BLaER1 treated with 17β-estradiol and CSF1 and Interleukin-3, amounts not matched to agents 10 nM and 100 nM (cell line): ENCODE results near the gene MBNL2.
"Not testable (repeated sequence)": the region's sequence is repeated elsewhere in the genome, so short reads cannot be mapped to it uniquely, and the experiment has no call there.

Experiments
- H3K27ac ChIP-seq, 11 experiments: shearing (Covaris generic); formaldehyde crosslinking; 2 replicates each; pipeline ENCODE4 v1.8.1; 2022
- H3K27me3 ChIP-seq, 11 experiments: shearing (Covaris generic); formaldehyde crosslinking; 2 replicates each; pipeline ENCODE4 v1.8.1; 2022
- H3K36me3 ChIP-seq, 11 experiments: shearing (Covaris generic); formaldehyde crosslinking; 2 replicates each; pipeline ENCODE4 v1.8.1; 2022
- H3K4me1 ChIP-seq, 10 experiments: shearing (Covaris generic); formaldehyde crosslinking; 2 replicates each; pipeline ENCODE4 v1.8.1; 2022
- H3K4me2 ChIP-seq, 11 experiments: shearing (Covaris generic); formaldehyde crosslinking; 2 replicates each; pipeline ENCODE4 v1.8.1; 2022
- H3K4me3 ChIP-seq, 10 experiments: shearing (Covaris generic); formaldehyde crosslinking; 2 replicates each; pipeline ENCODE4 v1.8.1; 2022
- H3K9ac ChIP-seq, 11 experiments: shearing (Covaris generic); formaldehyde crosslinking; 2 replicates each; pipeline ENCODE4 v1.8.1; 2022
- H3K9me3 ChIP-seq, 11 experiments: shearing (Covaris generic); formaldehyde crosslinking; replicated peaks in 1 of 11; 2 replicates each; pipeline ENCODE4 v1.8.1; 2022
- H4K20me1 ChIP-seq, 11 experiments: shearing (Covaris generic); formaldehyde crosslinking; 2 replicates each; pipeline ENCODE4 v1.8.1; 2022
- Cebpa-rat ChIP-seq, 11 experiments: shearing (Covaris generic); IDR thresholded peaks; 2 replicates each; pipeline ENCODE4 v1.8.1; 2022

Gene MBNL2

DNA sequence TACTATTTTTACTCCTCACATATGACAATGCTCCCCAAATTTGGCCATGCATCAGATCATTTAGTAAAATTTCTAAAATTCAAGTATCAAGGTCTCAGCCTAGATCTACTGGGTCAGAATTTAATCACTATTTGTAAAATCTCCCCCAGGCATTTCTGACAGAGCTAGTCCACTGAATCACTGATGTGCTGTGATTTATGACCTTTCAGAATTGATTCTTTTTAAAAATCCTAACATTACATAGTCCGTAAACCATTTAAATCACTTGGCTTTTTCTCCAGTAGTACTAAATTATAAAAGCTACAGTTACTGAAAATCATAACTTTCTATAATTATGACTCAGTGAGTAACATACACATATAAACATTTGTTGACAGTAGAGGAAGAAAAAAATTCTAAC lies 119.0 kb downstream of the MBNL2 start:
- Histone ChIP-seq H3K9ac (no peak overlapping the region), H3K4me2 (no peak overlapping the region), H3K27me3 (no peaks in the 10 kb centered on the region), H3K9me3 (peaks cover 0 to 4% (median 0%) of the 10 kb centered on the region in 11 experiments; a peak in 1 of 22 replicates), H3K36me3 (peaks cover 10 to 50% (median 34%) of the 10 kb centered on the region in 11 experiments; a peak in 21 of 22 replicates), H3K27ac (no peak overlapping the region), H3K4me3 (no peak overlapping the region), H4K20me1 (peaks cover 0 to 33% (median 0%) of the 10 kb centered on the region in 11 experiments; a peak in 3 of 22 replicates), H3K4me1 (peaks cover 0 to 8% (median 0%) of the 10 kb centered on the region in 10 experiments; a peak in 1 of 20 replicates)
- no peak for TF ChIP-seq Cebpa-rat (IDR thresholded peaks at IDR 0.05)

DNA sequence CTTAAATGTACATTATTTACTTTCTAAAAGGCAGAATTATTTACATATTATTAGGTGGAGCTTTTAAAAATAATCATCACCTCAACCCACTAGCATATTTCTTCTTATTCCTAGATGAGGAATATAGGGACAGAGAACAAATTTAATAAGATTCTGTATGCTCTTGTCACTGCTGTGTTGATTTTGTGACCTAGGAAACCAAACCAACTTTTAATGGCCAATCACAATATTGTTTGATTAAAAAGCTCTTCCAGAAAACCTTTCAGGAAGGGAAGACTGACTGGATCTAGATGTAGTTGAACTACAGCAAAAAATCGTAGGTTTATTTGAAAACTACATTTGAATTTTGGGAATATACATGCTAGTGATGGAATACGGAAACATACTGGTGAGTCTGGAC lies 120.0 kb downstream of the MBNL2 start:
- Histone ChIP-seq H3K9me3 (peaks cover 0 to 4% (median 0%) of the 10 kb centered on the region in 11 experiments; a peak in 1 of 22 replicates), H3K36me3 (peaks cover 14 to 49% (median 34%) of the 10 kb centered on the region in 11 experiments; a peak in 21 of 22 replicates), H4K20me1 (peaks cover 0 to 33% (median 0%) of the 10 kb centered on the region in 11 experiments; a peak in 4 of 22 replicates), H3K4me2 (no peak overlapping the region), H3K27me3 (no peaks in the 10 kb centered on the region), H3K4me1 (peaks cover 0 to 8% (median 0%) of the 10 kb centered on the region in 10 experiments; a peak in 1 of 20 replicates), H3K9ac (no peak overlapping the region), H3K4me3 (no peak overlapping the region), H3K27ac (no peak overlapping the region)
- TF ChIP-seq Cebpa-rat (IDR thresholded peaks at IDR 0.05) = no peak

GRCh38 chr13:97342936-97343335 lies 120.8 kb downstream of the MBNL2 start:
- Histone ChIP-seq H3K4me2 (no peak overlapping the region), H3K4me1 (peaks cover 0 to 8% (median 0%) of the 10 kb centered on the region in 10 experiments; a peak in 1 of 20 replicates), H4K20me1 (peaks cover 0 to 33% (median 0%) of the 10 kb centered on the region in 11 experiments; a peak in 4 of 22 replicates), H3K9ac (no peak overlapping the region), H3K9me3 (peaks cover 0 to 4% (median 0%) of the 10 kb centered on the region in 11 experiments; a peak in 1 of 22 replicates), H3K27ac (no peak overlapping the region), H3K4me3 (no peak overlapping the region), H3K27me3 (no peaks in the 10 kb centered on the region), H3K36me3 (peaks cover 16 to 49% (median 39%) of the 10 kb centered on the region in 11 experiments; a peak in 21 of 22 replicates)
- TF ChIP-seq Cebpa-rat (IDR thresholded peaks at IDR 0.05) = no peak

DNA sequence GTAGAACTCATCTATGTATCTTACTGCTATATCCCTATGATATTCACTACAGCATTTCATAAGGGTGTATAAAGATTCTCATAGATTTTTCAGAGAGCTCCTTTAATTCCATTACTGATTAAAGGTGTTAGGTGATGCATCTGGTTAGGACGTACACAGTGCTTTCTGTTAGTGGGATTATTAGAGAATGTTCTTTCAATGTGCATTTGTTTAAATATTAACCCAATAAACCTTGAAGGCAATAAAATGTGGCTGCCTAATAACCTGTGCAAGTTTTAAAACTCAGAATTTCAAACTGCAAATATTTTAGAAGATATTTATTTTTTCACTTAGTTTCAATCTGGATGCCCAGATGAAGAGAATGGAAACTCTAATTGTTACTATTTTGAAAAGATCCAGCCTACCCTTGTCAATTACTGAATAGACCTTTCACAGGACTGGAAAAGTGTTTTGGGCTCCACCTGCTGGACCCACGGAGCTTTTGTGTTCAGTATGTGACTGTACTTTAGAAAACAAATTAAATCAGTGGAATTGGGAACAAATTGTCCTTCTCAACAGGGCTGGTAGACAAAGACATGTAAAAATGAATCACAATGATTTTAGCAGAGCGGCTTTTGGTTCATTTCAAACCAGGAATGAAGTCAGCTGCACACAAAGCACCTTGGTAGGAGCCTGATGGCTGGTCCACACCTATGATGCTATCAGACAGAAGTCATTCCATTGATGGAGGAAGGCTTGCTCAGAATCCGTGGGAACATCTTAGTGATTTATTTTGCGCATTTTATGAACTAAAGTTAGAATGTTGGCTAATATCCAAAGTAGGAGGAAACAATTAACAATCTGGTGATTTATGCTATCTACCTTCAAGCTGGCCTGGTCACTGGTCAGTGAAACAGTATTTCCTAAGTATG lies 122.4 kb downstream of the MBNL2 start:
- no peak for TF ChIP-seq Cebpa-rat (IDR thresholded peaks at IDR 0.05)
- H3K9ac ChIP-seq = no peak overlapping the region
- H3K27ac ChIP-seq = no peak overlapping the region
- H3K4me1 ChIP-seq = peaks cover 0 to 5% (median 0%) of the 10 kb centered on the region in 10 experiments; a peak in 1 of 20 replicates
- H3K4me2 ChIP-seq = no peak overlapping the region
- peaks cover 0 to 28% (median 0%) of the 10 kb centered on the region in 11 experiments; a peak in 4 of 22 replicates for H4K20me1 ChIP-seq
- H3K27me3 ChIP-seq = no peaks in the 10 kb centered on the region
- peaks cover 0 to 6% (median 3%) of the 10 kb centered on the region in 11 experiments; a peak in 16 of 22 replicates for H3K9me3 ChIP-seq
- peaks cover 26 to 52% (median 45%) of the 10 kb centered on the region in 11 experiments for H3K36me3 ChIP-seq
- no peak overlapping the region for H3K4me3 ChIP-seq

DNA sequence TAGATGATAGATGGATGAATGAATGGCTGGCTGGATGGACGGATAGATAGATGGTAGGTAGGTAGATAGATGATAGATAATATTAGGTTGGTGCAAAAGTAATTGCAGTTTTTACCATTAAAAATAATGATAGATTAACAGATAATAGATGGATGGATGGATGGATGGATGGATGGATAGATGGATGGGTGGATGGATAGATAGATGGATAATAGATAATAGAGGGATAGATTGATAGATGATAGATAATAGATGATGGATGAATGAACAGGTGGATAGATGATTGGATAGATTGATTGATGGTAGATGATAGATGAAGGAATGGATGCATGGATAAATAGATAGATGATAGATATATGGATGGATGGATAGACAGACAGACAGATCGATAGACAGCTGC lies 124.0 kb downstream of the MBNL2 start:
- Histone ChIP-seq H3K4me1 (no peaks in the 10 kb centered on the region), H3K27ac (no peak overlapping the region), H3K4me3 (no peak overlapping the region), H3K9me3 (peaks cover 15 to 22% (median 18%) of the 10 kb centered on the region in 11 experiments), H3K36me3 (peaks cover 42 to 66% (median 61%) of the 10 kb centered on the region in 11 experiments), H3K4me2 (no peak overlapping the region), H3K9ac (no peak overlapping the region), H4K20me1 (peaks cover 0 to 19% (median 0%) of the 10 kb centered on the region in 11 experiments; a peak in 3 of 22 replicates), H3K27me3 (no peaks in the 10 kb centered on the region)
- no peak for TF ChIP-seq Cebpa-rat (IDR thresholded peaks at IDR 0.05)

DNA sequence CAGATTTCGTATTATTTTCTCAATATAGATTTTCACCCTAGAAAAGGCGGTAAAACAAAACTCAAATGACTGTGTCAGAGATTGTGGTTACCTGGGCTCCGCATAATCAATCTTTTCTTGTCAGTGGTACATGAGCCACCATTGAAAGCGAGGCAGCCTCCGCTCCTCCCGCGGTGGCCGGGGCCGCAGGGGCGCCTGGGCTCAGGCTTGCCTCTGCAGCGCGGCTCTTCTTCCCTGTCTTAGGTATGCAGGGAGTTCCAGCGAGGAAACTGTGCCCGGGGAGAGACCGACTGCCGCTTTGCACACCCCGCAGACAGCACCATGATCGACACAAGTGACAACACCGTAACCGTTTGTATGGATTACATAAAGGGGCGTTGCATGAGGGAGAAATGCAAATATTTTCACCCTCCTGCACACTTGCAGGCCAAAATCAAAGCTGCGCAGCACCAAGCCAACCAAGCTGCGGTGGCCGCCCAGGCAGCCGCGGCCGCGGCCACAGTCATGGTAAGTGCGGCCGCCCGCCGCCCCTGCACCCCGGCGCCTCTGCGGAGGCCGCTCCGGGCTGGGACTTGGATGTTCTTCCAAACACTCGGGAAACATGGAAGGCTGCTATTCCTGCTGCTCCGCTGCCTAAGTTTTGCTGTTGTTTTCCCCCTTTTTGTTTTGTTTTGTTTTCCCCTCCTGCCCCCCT lies 124.6 kb downstream of the MBNL2 start:
- Histone ChIP-seq H3K9me3 (peaks cover 21 to 26% (median 25%) of the 10 kb centered on the region in 11 experiments), H3K36me3 (peaks cover 48 to 72% (median 67%) of the 10 kb centered on the region in 11 experiments), H3K9ac (no peak overlapping the region), H3K27ac (no peak overlapping the region), H3K4me2 (no peak overlapping the region), H3K27me3 (no peaks in the 10 kb centered on the region), H4K20me1 (peaks cover 0 to 13% (median 0%) of the 10 kb centered on the region in 11 experiments; a peak in 3 of 22 replicates), H3K4me3 (no peak overlapping the region), H3K4me1 (no peaks in the 10 kb centered on the region)
- no peak for TF ChIP-seq Cebpa-rat (IDR thresholded peaks at IDR 0.05)

DNA sequence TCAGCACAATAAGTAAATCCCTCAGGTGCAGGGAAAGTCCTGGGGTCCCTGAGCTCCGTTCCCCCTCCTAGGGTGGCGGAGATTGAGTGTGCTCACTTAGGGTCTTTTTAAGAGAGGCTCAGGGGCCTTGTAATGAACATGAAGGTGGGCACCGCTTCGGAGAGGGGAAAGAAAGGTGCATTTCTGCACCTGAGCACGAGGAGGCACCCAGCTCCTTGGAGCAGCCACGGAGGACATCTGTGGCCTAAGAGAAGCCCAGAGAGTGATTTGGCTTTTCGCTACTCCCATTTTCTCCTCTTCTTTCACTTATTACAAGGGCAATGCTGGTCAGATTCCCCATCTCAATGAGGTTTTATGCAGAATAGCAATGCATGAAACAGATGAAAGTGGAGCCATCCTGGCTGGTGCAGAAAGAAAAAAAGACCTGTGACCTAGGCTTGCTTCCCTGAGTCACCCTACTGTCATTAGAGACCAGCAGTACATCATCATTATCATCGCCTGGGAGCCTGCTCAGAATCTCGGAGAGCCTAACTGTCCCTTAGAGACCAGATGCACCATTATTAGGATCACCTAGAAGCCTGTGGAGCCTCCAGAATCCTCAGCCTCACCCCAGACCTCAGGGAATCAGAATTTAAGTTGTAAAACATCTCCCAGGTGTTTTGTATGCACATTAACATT lies 125.3 kb downstream of the MBNL2 start:
- peaks cover 21 to 30% (median 25%) of the 10 kb centered on the region in 11 experiments for H3K9me3 ChIP-seq
- TF ChIP-seq Cebpa-rat (IDR thresholded peaks at IDR 0.05) = no peak
- no peak overlapping the region for H3K4me2 ChIP-seq
- H3K9ac ChIP-seq = no peak overlapping the region
- H3K36me3 ChIP-seq = peaks cover 49 to 79% (median 72%) of the 10 kb centered on the region in 11 experiments
- H3K27ac ChIP-seq = no peak overlapping the region
- no peak overlapping the region for H3K4me3 ChIP-seq
- H3K27me3 ChIP-seq = no peaks in the 10 kb centered on the region
- no peaks in the 10 kb centered on the region for H3K4me1 ChIP-seq
- peaks cover 0 to 7% (median 0%) of the 10 kb centered on the region in 11 experiments; a peak in 3 of 22 replicates for H4K20me1 ChIP-seq

- Histone ChIP-seq H4K20me1 (no peaks in the 10 kb centered on the region; a peak in 1 of 22 replicates), H3K36me3 (peaks cover 49 to 79% (median 66%) of the 10 kb centered on the region in 11 experiments), H3K27me3 (no peaks in the 10 kb centered on the region), H3K9ac (no peak overlapping the region), H3K27ac (no peak overlapping the region), H3K4me3 (no peak overlapping the region), H3K4me2 (no peak overlapping the region), H3K9me3 (peaks cover 21 to 30% (median 25%) of the 10 kb centered on the region in 11 experiments), H3K4me1 (no peaks in the 10 kb centered on the region)
- no peak for TF ChIP-seq Cebpa-rat (IDR thresholded peaks at IDR 0.05)
These were observed 126.5 kb downstream of the MBNL2 start for GRCh38 chr13:97348569-97349100.

DNA sequence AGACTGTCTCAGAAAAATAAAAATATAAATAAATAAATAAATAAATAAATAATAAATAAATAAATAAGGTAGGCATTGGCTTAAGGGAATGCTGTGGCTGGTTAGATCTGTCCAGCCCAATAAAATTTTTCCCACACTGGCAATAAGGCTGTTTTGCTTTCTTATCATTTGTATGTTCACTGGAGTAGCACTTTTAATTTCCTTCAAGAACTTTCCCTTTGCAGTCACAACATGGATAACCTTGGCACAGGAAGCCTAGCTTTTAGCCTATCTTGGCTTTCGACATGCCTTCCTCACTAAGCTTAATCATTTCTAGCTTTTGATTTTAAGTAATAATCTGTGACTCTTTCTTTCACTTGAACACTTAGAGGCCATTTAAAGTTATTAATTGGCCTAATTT lies 129.9 kb downstream of the MBNL2 start:
- H3K27me3 ChIP-seq, H3K4me1 ChIP-seq, H3K4me2 ChIP-seq, H3K27ac ChIP-seq, H3K4me3 ChIP-seq, H4K20me1 ChIP-seq, H3K9ac ChIP-seq: not testable (repeated sequence)
- Histone ChIP-seq H3K9me3 (peaks cover 21 to 30% (median 25%) of the 10 kb centered on the region in 11 experiments), H3K36me3 (peaks cover 44 to 78% (median 58%) of the 10 kb centered on the region in 11 experiments)
